Measurements from ENCODE around the gene FOXJ1.

FOXJ1 gene

GRCh38 chr17:76132574-76133338 is 8.3 kb downstream of the FOXJ1 start:
- TF ChIP-seq PPARA (CRISPR knock-in tag; IDR thresholded peaks at IDR 0.05; ENCODE audit: borderline replicate concordance) (no peak), BACH2 (CRISPR knock-in tag; IDR thresholded peaks at IDR 0.05; ENCODE audit: borderline replicate concordance) (no peak), RARB (CRISPR knock-in tag; IDR thresholded peaks at IDR 0.05) (no peak), POU6F1 (CRISPR knock-in tag; IDR thresholded peaks at IDR 0.05; ENCODE audit: borderline replicate concordance, low read depth) (no peak), ARNTL (CRISPR knock-in tag; IDR thresholded peaks at IDR 0.05; ENCODE audit: borderline replicate concordance, low read depth) (no peak), CSRNP3 (CRISPR knock-in tag; IDR thresholded peaks at IDR 0.05) (no peak), CSDC2 (CRISPR knock-in tag; IDR thresholded peaks at IDR 0.05) (no peak), ESRRG (CRISPR knock-in tag; IDR thresholded peaks at IDR 0.05) (no peak), TSHZ2 (CRISPR knock-in tag; IDR thresholded peaks at IDR 0.05) (no peak), ZNF8 (CRISPR knock-in tag; IDR thresholded peaks at IDR 0.05) (no peak), OSR1 (CRISPR knock-in tag; IDR thresholded peaks at IDR 0.05) (no peak), SNAI2 (CRISPR knock-in tag; IDR thresholded peaks at IDR 0.05) (no peak), ZFP30 (CRISPR knock-in tag; IDR thresholded peaks at IDR 0.05) (no peak), ZNF70 (CRISPR knock-in tag; IDR thresholded peaks at IDR 0.05) (no peak), GLIS3 (CRISPR knock-in tag; IDR thresholded peaks at IDR 0.05) (no peak), CREB5 (CRISPR knock-in tag; IDR thresholded peaks at IDR 0.05; ENCODE audit: low read depth) (no peak), PATZ1 (CRISPR knock-in tag; IDR thresholded peaks at IDR 0.05; ENCODE audit: borderline replicate concordance) (no peak)
- ATAC-seq = no peak

GRCh38 chr17:76131692-76132573 is 9.1 kb downstream of the FOXJ1 start:
- no peak for ATAC-seq
- TF ChIP-seq TOX (CRISPR knock-in tag; IDR thresholded peaks at IDR 0.05; ENCODE audit: borderline replicate concordance) (no peak), ZNF8 (CRISPR knock-in tag; IDR thresholded peaks at IDR 0.05) (no peak), POU6F1 (CRISPR knock-in tag; IDR thresholded peaks at IDR 0.05; ENCODE audit: borderline replicate concordance, low read depth) (no peak), CSDC2 (CRISPR knock-in tag; IDR thresholded peaks at IDR 0.05) (no peak), CREB5 (CRISPR knock-in tag; IDR thresholded peaks at IDR 0.05; ENCODE audit: low read depth) (no peak), ESRRG (CRISPR knock-in tag; IDR thresholded peaks at IDR 0.05) (no peak), ZFP3 (CRISPR knock-in tag; IDR thresholded peaks at IDR 0.05) (no peak), ZC3H10 (CRISPR knock-in tag; IDR thresholded peaks at IDR 0.05) (no peak)

Measured in SK-N-SH treated with all-trans-retinoic acid at 6 μM for 48 hours (cell line).